Calu3 (cell line): ENCODE data around the gene FAM221B. TPM values are rescaled to one million over a fixed set of nuclear protein-coding genes. Genes with fewer than 3 reads are reported as not detected.

Source experiments
- BruUV-seq: library from RNA; stranded (reverse); fragments of 400-500 nt; replicated peaks from 2 replicates; lab custom pipeline; 2021; lab: Mats Ljungman, UMichigan
- CTCF ChIA-PET: fragments of 300-600 bp; sonication (Branson Sonifier 250); formaldehyde crosslinking; loops from one replicate; lab custom pipeline; 2022; ENCODE audit warnings: antibody characterized with exemption; lab: Charles Lee
- DNase-seq: peaks from one replicate; pipeline ENCODE4 v3.0.0; 2022
- H3K27ac Mint-ChIP-seq: one replicate; pipeline ENCODE4 v1.8.0; 2022; ENCODE audit warnings: mixed read lengths; ENCODE audit not compliant: unreplicated experiment
- H3K27me3 Mint-ChIP-seq: one replicate; pipeline ENCODE4 v1.8.0; 2022; ENCODE audit warnings: mixed read lengths; ENCODE audit not compliant: unreplicated experiment
- H3K36me3 Mint-ChIP-seq: one replicate; pipeline ENCODE4 v1.8.0; 2022; ENCODE audit warnings: mild to moderate bottlenecking, moderate library complexity, mixed read lengths; ENCODE audit not compliant: insufficient read depth, unreplicated experiment
- H3K4me1 Mint-ChIP-seq: one replicate; pipeline ENCODE4 v1.8.0; 2022; ENCODE audit warnings: mild to moderate bottlenecking, low read depth, mixed read lengths; ENCODE audit not compliant: unreplicated experiment
- H3K4me3 Mint-ChIP-seq: one replicate; pipeline ENCODE4 v1.8.0; 2022; ENCODE audit warnings: mild to moderate bottlenecking, low read depth, moderate library complexity, mixed read lengths; ENCODE audit not compliant: unreplicated experiment
- H3K9me3 Mint-ChIP-seq: one replicate; pipeline ENCODE4 v1.8.0; 2022; ENCODE audit warnings: low read depth, mixed read lengths; ENCODE audit not compliant: unreplicated experiment
- CTCF ChIP-seq: fragments of 200-600 bp; IDR thresholded peaks from one replicate; pipeline ENCODE4 v1.8.0; 2022; ENCODE audit warnings: antibody characterized with exemption; ENCODE audit not compliant: unreplicated experiment
- intact Hi-C: fragments of 100-400 bp; cut with micrococcal nuclease; formaldehyde crosslinking; loops from one replicate; pipeline ENCODE4 v1.10.0; 2022; ENCODE audit not compliant: unreplicated experiment
- total RNA-seq: library from RNA; stranded (reverse); gene quantifications from 2 replicates; pipeline ENCODE4 v1.2.3, GENCODE V29; 2022

Gene FAM221B
- total RNA-seq, 1 experiment from 2014 or later, result not detected

- no peak overlapping the region for H3K4me3 Mint-ChIP-seq
- intact Hi-C loops, result no loop called here
- no peak overlapping the region for H3K27ac Mint-ChIP-seq
- peaks cover 7% of the 10 kb centered on the region for H3K4me1 Mint-ChIP-seq
- no peaks in the 10 kb centered on the region for H3K27me3 Mint-ChIP-seq
- CTCF ChIA-PET, result no interaction called here
- TF ChIP-seq CTCF, result no peak
- H3K9me3 Mint-ChIP-seq, result no peaks in the 10 kb centered on the region
- H3K36me3 Mint-ChIP-seq, result peaks cover 4% of the 10 kb centered on the region
- BruUV-seq, result no TSS peak
- peak; percentile 34 for DNase-seq
These were observed 57.0 kb downstream of the FAM221B start for GRCh38 chr9:35771534-35771933.

GRCh38 chr9:35771075-35771433 lies 57.5 kb downstream of the FAM221B start:
- no peak overlapping the region for H3K4me3 Mint-ChIP-seq
- peaks cover 7% of the 10 kb centered on the region for H3K4me1 Mint-ChIP-seq
- DNase-seq, result no peak
- BruUV-seq, result no TSS peak
- CTCF ChIA-PET, result no interaction called here
- intact Hi-C loops, result no loop called here
- no peaks in the 10 kb centered on the region for H3K27me3 Mint-ChIP-seq
- TF ChIP-seq CTCF, result no peak
- peaks cover 4% of the 10 kb centered on the region for H3K36me3 Mint-ChIP-seq
- H3K9me3 Mint-ChIP-seq, result no peaks in the 10 kb centered on the region
- no peak overlapping the region for H3K27ac Mint-ChIP-seq

DNA sequence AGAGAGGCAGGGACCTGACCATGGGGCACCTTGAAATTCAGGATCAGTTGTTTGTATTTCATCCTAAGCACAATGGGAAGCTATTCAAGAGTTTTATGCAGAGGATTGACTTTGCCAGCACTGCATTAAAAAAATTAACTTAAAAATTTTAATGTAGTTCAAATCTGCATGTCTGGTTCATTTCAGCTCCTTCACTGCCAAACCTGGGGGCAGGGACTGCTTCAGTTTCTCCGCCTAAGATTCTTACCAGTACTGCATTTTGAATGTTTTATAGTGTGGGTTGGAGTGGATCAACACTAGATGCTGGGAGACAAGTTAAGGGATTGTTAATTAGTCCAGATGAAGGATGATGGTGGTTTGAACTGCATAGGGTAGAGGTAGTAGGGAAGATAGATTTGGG lies 58.8 kb downstream of the FAM221B start:
- Mint-ChIP-seq H3K4me1 (peaks cover 1% of the 10 kb centered on the region), H3K36me3 (no peaks in the 10 kb centered on the region), H3K9me3 (no peaks in the 10 kb centered on the region), H3K27ac (no peak overlapping the region), H3K27me3 (no peaks in the 10 kb centered on the region), H3K4me3 (no peak overlapping the region)
- no TSS peak for BruUV-seq
- CTCF ChIA-PET, result no interaction called here
- no peak for TF ChIP-seq CTCF
- no peak for DNase-seq
- intact Hi-C loops, result no loop called here

DNA sequence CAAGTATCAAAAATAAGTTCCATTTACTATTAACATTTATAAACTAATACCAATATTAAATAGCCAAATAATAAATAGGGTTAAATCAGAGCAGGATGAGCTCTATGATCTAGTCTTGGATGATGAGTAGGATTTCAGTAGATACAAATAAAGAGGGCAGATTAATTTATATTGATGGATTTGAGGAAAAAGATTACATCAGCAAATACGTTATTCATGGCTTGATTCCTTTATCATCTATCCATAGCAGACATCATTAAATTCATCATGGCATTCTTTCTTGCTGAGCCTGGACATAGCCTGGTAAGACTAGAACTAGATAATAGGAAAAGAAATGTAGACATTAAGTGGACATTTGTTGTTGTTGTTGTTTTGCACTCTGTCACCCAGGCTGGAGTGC lies 61.1 kb downstream of the FAM221B start:
- Mint-ChIP-seq H3K4me3 (no peak overlapping the region), H3K36me3 (no peaks in the 10 kb centered on the region), H3K27me3 (no peaks in the 10 kb centered on the region), H3K27ac (no peak overlapping the region), H3K9me3 (no peaks in the 10 kb centered on the region), H3K4me1 (no peaks in the 10 kb centered on the region)
- intact Hi-C loops, result no loop called here
- no TSS peak for BruUV-seq
- no peak for TF ChIP-seq CTCF
- DNase-seq, result no peak
- CTCF ChIA-PET, result no interaction called here
